ENCODE measurements around the gene TENM3.

DNA sequence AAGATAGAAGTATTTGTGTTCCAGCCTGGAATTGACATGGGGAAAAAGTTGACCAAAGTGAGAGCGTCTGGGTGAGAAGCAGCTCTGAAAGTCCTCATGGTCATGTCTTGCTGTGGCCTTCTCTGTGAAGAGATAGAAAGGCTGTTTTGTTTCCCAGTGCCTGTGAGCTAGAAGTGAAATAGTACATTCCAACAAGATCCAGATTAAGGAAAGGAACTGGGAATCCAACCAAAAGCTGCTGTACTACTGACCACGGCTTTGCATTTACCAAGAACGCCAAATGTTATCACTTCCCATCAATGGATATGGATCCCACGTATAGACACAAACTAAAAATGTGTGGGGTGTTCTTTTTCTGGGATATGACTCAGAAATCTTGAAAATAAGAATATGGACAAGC is 51.2 kb downstream of the TENM3 start:
- no peak for TF ChIP-seq EZH2phosphoT487 (IDR thresholded peaks at IDR 0.05; ENCODE audit: borderline replicate concordance, low read depth, low read length)
- TF ChIP-seq, protein P1, sequence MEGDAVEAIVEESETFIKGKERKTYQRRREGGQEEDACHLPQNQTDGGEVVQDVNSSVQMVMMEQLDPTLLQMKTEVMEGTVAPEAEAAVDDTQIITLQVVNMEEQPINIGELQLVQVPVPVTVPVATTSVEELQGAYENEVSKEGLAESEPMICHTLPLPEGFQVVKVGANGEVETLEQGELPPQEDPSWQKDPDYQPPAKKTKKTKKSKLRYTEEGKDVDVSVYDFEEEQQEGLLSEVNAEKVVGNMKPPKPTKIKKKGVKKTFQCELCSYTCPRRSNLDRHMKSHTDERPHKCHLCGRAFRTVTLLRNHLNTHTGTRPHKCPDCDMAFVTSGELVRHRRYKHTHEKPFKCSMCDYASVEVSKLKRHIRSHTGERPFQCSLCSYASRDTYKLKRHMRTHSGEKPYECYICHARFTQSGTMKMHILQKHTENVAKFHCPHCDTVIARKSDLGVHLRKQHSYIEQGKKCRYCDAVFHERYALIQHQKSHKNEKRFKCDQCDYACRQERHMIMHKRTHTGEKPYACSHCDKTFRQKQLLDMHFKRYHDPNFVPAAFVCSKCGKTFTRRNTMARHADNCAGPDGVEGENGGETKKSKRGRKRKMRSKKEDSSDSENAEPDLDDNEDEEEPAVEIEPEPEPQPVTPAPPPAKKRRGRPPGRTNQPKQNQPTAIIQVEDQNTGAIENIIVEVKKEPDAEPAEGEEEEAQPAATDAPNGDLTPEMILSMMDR (conservative IDR thresholded peaks at IDR 0.05; ENCODE audit: low read length) = no peak

All from OCI-LY7 (cell line).